Vagina (tissue), 2 donors: Measurements from ENCODE around the gene PRICKLE2.

Source experiments
- POLR2AphosphoS5 ChIP-seq, 2 donors: sonication (generic); formaldehyde crosslinking; IDR thresholded peaks; one replicate each; pipeline ENCODE4 v1.9.0; 2017; ENCODE audit warnings: antibody characterized with exemption in 2 of 2, mild to moderate bottlenecking in 2 of 2, low read depth in 1 of 2; ENCODE audit not compliant: insufficient read depth in 1 of 2
- TF ChIP-seq, protein P1 (sequence below), 3 experiments: fragments of 450-650 bp in 2 of 3; fragments of 200-600 bp in 1 of 3; sonication (generic) in 1 of 3; IDR thresholded peaks; one replicate each; pipeline ENCODE4 v1.5.1; 2017 to 2019; ENCODE audit warnings: antibody characterized with exemption in 3 of 3, mild to moderate bottlenecking in 2 of 3, moderate library complexity in 2 of 3

DNA sequence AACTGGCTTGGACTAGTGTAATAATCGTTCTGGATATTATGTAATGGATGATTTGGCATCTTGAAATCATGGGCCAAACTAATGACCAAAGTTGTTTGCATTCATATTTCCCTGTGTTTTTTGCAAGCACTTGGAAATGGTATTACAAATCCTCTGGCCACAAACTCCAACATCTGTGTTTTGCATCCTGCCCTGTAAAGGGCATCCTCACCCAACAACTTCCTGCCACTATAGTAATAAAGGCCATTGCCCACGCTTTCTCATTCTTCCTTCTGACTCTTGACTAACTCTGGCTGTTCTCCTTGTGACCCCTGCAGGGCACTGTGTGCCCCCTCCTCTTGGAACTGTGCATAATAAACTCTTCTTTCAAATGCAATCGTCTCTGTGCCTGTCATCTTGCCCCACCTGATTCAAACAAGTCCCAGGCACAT, 176.6 kb downstream of the PRICKLE2 start:
- TF ChIP-seq, protein P1, sequence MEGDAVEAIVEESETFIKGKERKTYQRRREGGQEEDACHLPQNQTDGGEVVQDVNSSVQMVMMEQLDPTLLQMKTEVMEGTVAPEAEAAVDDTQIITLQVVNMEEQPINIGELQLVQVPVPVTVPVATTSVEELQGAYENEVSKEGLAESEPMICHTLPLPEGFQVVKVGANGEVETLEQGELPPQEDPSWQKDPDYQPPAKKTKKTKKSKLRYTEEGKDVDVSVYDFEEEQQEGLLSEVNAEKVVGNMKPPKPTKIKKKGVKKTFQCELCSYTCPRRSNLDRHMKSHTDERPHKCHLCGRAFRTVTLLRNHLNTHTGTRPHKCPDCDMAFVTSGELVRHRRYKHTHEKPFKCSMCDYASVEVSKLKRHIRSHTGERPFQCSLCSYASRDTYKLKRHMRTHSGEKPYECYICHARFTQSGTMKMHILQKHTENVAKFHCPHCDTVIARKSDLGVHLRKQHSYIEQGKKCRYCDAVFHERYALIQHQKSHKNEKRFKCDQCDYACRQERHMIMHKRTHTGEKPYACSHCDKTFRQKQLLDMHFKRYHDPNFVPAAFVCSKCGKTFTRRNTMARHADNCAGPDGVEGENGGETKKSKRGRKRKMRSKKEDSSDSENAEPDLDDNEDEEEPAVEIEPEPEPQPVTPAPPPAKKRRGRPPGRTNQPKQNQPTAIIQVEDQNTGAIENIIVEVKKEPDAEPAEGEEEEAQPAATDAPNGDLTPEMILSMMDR (IDR thresholded peaks at IDR 0.05): no peak
- no peak for TF ChIP-seq POLR2AphosphoS5 (IDR thresholded peaks at IDR 0.05; ENCODE audit: insufficient read depth in 1 of 2, low read depth in 1 of 2)
